ENCODE measurements around the gene GCH1. TPM values are rescaled to one million over a fixed set of nuclear protein-coding genes. Genes with fewer than 3 reads are reported as not detected.
"Not testable (repeated sequence)": the region's sequence is repeated elsewhere in the genome, so short reads cannot be mapped to it uniquely, and the experiment has no call there.

GCH1 gene
- total RNA-seq, 4 donors from 2014 or later = 9.5 to 24.1 (median 15.4) TPM

DNA sequence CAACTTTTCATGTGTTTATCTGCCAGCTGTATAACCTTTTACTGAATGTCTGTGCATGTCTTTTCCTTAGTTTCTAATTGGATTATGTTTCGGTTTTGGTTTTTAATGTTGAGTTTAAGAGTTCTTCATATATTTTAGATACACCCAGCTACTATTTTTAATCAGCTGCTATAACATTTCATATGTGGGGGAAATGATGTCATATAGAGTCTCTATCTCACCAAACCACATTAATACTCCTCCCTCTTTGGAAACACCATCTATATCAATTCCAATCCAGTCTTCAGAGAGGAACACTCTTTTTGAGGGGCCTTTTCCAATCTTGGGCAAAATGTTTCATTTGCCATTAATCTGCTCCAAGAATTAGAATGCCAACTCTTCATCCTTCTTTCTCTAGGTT is 28.5 kb upstream of the GCH1 start:
- DNase-seq (ENCODE audit: low spot score in 2 of 2) = no peak
- intact Hi-C loops (cut with DNase I; ENCODE audit: low total_unique reads) = no loop called here
- 91 to 94% methylated on average over 1 of the region's 1 CpG for WGBS, 2 donors
- H3K4me3 ChIP-seq (ENCODE audit: low read depth, poor library complexity, severe bottlenecking) = no peak overlapping the region
- TF ChIP-seq, protein P1, sequence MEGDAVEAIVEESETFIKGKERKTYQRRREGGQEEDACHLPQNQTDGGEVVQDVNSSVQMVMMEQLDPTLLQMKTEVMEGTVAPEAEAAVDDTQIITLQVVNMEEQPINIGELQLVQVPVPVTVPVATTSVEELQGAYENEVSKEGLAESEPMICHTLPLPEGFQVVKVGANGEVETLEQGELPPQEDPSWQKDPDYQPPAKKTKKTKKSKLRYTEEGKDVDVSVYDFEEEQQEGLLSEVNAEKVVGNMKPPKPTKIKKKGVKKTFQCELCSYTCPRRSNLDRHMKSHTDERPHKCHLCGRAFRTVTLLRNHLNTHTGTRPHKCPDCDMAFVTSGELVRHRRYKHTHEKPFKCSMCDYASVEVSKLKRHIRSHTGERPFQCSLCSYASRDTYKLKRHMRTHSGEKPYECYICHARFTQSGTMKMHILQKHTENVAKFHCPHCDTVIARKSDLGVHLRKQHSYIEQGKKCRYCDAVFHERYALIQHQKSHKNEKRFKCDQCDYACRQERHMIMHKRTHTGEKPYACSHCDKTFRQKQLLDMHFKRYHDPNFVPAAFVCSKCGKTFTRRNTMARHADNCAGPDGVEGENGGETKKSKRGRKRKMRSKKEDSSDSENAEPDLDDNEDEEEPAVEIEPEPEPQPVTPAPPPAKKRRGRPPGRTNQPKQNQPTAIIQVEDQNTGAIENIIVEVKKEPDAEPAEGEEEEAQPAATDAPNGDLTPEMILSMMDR (IDR thresholded peaks at IDR 0.05) = no peak
- no peak for TF ChIP-seq POLR2A (IDR thresholded peaks at IDR 0.05)

DNA sequence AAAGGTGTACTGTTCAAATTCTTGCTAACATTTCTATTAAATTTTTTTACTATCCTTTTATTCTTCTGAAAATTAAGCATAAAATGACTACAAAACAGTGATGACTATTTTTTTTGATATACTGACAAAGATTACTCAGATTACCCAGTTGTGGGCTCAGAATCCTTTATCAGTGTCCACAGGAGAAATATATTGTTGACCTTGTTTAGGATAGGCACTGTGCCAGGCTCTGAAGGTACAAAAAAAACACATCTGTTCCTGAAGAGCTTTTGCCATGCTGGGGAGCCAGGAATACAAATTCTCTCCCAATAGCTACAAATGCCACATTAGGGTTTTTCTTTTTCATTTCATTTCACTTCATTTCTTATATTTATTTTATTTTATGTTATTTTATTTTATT is 26.9 kb upstream of the GCH1 start:
- intact Hi-C loops (cut with DNase I; ENCODE audit: low total_unique reads) = no loop called here
- DNase-seq (ENCODE audit: low spot score in 2 of 2) = no peak
- H3K4me3 ChIP-seq (ENCODE audit: low read depth, poor library complexity, severe bottlenecking) = no peak overlapping the region
- TF ChIP-seq, protein P1 (IDR thresholded peaks at IDR 0.05) = no peak
- TF ChIP-seq POLR2A (IDR thresholded peaks at IDR 0.05) = no peak

DNA sequence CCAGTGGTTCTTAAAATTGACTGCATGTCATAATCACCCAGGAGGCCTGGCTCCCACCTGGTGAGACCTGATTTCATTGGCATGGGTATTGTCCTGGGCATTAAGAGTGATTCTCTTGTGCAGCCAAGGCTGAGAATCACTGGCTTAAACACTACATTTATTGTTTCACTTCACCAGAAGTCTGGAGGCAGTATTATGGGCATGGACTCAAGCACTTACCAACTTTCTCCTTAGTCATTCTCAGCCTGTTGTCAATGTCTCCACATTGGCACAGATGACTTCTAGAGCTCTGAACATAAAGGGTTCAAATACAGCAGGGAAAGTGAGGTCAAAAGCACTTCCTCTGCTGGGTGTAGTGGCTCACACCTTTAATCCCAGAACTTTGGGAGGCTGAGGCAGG is 25.6 kb upstream of the GCH1 start:
- intact Hi-C loops (cut with DNase I; ENCODE audit: low total_unique reads) = no loop called here
- no peak for DNase-seq (ENCODE audit: low spot score in 2 of 2)
- no peak overlapping the region for H3K4me3 ChIP-seq (ENCODE audit: low read depth, poor library complexity, severe bottlenecking)
- no peak for TF ChIP-seq POLR2A (IDR thresholded peaks at IDR 0.05)
- TF ChIP-seq, protein P1 (IDR thresholded peaks at IDR 0.05) = no peak

DNA sequence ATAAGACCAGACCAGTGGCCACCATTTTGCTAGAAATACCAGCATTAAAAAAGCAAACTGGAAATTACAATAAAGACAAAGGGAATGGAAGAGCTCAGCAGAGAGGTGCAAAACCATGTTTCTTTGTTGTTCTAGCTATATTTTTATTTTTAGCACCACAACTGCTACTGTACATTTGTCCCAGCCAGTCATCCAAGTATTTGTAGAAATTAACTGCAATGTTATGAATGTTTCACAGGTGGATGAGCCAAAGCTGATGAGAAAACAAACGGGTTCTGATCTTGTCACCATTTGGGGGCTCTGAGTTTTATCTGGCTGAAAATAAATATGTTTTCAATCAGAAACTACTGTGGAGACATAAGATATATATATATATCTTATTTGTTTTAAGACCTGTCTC is 24.9 kb upstream of the GCH1 start:
- no peak for TF ChIP-seq POLR2A (IDR thresholded peaks at IDR 0.05)
- TF ChIP-seq, protein P1 (IDR thresholded peaks at IDR 0.05) = no peak

DNA sequence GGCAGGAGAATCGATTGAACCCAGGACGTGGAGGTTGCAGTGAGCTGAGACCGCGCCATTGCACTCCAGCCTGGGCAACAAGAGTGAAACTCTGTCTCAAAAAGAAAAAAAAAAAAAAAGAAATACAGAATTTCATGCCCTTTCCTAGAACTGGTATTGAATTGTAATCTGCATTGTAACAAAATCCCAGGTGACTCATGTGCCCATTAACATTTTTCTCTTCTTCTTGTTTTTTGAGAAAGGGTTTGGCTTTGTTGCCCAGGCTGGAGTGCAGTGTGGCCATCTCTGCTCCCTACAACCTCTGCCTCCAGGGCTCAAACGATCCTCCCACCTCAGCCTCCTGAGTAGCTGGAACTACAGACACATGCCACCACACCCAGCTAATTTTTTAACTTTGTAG is 23.9 kb upstream of the GCH1 start:
- DNase-seq (ENCODE audit: low spot score in 2 of 2); intact Hi-C loops (cut with DNase I; ENCODE audit: low total_unique reads); H3K4me3 ChIP-seq (ENCODE audit: low read depth, poor library complexity, severe bottlenecking): not testable (repeated sequence)
- WGBS, 2 donors = 92 to 93% methylated on average over 5 of the region's 5 CpGs

More for the DNA sequence above, 24.9 kb upstream of the GCH1 start:
- DNase-seq (ENCODE audit: low spot score in 2 of 2) = no peak
- intact Hi-C loops (cut with DNase I; ENCODE audit: low total_unique reads) = no loop called here
- no peak overlapping the region for H3K4me3 ChIP-seq (ENCODE audit: low read depth, poor library complexity, severe bottlenecking)
- 64 to 81% methylated on average over 1 of the region's 1 CpG for WGBS, 2 donors

DNA sequence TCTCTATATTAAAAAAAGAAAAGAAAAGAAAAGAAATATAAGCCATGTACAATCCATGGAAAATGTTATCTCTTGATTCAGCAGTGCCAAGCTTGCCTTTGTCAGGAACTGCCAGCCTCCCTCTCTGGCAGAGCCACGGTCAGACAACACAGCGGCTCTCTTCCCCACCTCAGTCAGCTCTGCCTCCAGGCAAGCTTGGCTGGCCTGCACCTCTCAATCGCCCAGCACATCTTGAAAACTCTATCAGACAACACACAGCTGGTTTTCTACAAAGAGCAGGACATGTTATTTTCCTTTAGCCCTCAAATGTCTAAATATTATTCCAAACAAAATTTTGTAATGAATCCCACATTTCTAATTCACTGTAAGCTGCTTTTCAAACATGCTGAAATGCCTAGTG is 20.0 kb upstream of the GCH1 start:
- H3K4me3 ChIP-seq (ENCODE audit: low read depth, poor library complexity, severe bottlenecking) = no peak overlapping the region
- DNase-seq (ENCODE audit: low spot score in 2 of 2) = no peak
- WGBS, 2 donors = 24 to 32% methylated on average over 3 of the region's 3 CpGs
- TF ChIP-seq, protein P1 (IDR thresholded peaks at IDR 0.05) = no peak
- intact Hi-C loops (cut with DNase I; ENCODE audit: low total_unique reads) = no loop called here

Measured in lower leg skin (tissue), 4 donors.